ENCODE measurements around the gene PRSS48. TPM values are rescaled to one million over a fixed set of nuclear protein-coding genes. Genes with fewer than 3 reads are reported as not detected.
"Not testable (repeated sequence)": the region's sequence is repeated elsewhere in the genome, so short reads cannot be mapped to it uniquely, and the experiment has no call there.

PRSS48 gene, protein sequence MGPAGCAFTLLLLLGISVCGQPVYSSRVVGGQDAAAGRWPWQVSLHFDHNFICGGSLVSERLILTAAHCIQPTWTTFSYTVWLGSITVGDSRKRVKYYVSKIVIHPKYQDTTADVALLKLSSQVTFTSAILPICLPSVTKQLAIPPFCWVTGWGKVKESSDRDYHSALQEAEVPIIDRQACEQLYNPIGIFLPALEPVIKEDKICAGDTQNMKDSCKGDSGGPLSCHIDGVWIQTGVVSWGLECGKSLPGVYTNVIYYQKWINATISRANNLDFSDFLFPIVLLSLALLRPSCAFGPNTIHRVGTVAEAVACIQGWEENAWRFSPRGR
- not detected in 2 replicates for total RNA-seq

- no peaks in the 10 kb centered on the region for H3K4me1 Mint-ChIP-seq (ENCODE audit: low read depth)
- no peak within 1 kb of the TSS for H3K27ac Mint-ChIP-seq
- peak; percentile 18 for DNase-seq (ENCODE audit: low spot score)
- no peaks in the 10 kb centered on the region for H3K27me3 Mint-ChIP-seq (ENCODE audit: low read depth)
- H3K4me3 Mint-ChIP-seq (ENCODE audit: low read depth) = no peak within 1 kb of the TSS
- H3K36me3 Mint-ChIP-seq (ENCODE audit: low read depth) = no peaks in the 10 kb centered on the region
- H3K9me3 Mint-ChIP-seq = no peaks in the 10 kb centered on the region
- intact Hi-C loops (cut with micrococcal nuclease) = loop anchor here (10.0 kb wide), 1 partner anchor 88 kb away; no protein-coding TSS in a partner anchor
These were observed at the start of gene PRSS48 for GRCh38 chr4:151276787-151277562. Gene PRSS48 (plus strand): TSS chr4:151277161. CDS start chr4:151277173, 12 bp downstream.

- H3K27me3 Mint-ChIP-seq (ENCODE audit: low read depth) = peaks cover 5% of the 10 kb centered on the region
- H3K4me1 Mint-ChIP-seq (ENCODE audit: low read depth) = no peaks in the 10 kb centered on the region
- H3K9me3 Mint-ChIP-seq = no peaks in the 10 kb centered on the region
- no peaks in the 10 kb centered on the region for H3K36me3 Mint-ChIP-seq (ENCODE audit: low read depth)
- H3K27ac Mint-ChIP-seq = no peak overlapping the region
- DNase-seq (ENCODE audit: low spot score) = no peak
- intact Hi-C loops (cut with micrococcal nuclease) = no loop called here
- H3K4me3 Mint-ChIP-seq (ENCODE audit: low read depth) = no peak overlapping the region
These were observed 49.8 kb upstream of the PRSS48 start for GRCh38 chr4:151227172-151227571.

GRCh38 chr4:151227731-151228130 lies 49.2 kb upstream of the PRSS48 start:
- Mint-ChIP-seq H3K36me3 (ENCODE audit: low read depth) (no peaks in the 10 kb centered on the region), H3K4me1 (ENCODE audit: low read depth) (no peaks in the 10 kb centered on the region), H3K9me3 (no peaks in the 10 kb centered on the region), H3K27me3 (ENCODE audit: low read depth) (peaks cover 5% of the 10 kb centered on the region), H3K27ac (no peak overlapping the region), H3K4me3 (ENCODE audit: low read depth) (no peak overlapping the region)
- intact Hi-C loops (cut with micrococcal nuclease) = no loop called here
- DNase-seq (ENCODE audit: low spot score) = no peak

- intact Hi-C loops (cut with micrococcal nuclease) = no loop called here
These were observed 48.5 kb upstream of the PRSS48 start for GRCh38 chr4:151228189-151229119.

DNA sequence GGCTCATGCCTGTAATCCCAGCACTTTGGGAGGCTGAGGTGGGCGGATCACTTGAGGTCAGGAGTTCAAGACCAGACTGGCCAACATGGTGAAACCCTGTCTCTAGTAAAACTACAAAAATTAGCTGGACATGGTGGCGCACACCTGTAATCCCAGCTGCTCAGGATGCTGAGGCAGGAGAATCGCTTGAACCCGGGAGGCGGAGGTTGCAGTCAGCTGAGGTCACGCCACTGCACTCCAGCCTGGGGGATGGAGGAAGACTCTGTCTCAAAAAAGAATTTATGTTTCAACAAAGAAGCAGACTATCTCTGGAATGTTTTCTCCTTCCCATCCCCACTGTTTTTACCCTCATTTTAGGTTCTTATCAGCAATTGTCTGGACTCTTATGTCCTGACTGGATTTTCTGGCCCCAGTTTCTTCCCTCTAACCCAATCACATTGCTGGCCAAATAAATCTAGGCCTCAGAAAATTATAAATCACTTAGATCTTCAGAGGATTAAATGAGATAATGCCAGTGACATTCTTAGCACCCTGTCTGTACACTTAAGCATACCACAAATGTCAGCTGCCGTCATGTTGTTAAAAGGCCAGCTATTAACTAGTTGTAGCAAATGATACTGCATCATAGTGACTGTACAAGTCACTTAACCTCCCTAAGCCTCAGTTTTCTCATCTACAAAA lies 44.9 kb upstream of the PRSS48 start:
- Mint-ChIP-seq H3K4me1 (ENCODE audit: low read depth) (no peaks in the 10 kb centered on the region), H3K27me3 (ENCODE audit: low read depth) (peaks cover 5% of the 10 kb centered on the region), H3K27ac (no peak overlapping the region), H3K4me3 (ENCODE audit: low read depth) (no peak overlapping the region), H3K36me3 (ENCODE audit: low read depth) (no peaks in the 10 kb centered on the region), H3K9me3 (no peaks in the 10 kb centered on the region)
- no peak for DNase-seq (ENCODE audit: low spot score)
- intact Hi-C loops (cut with micrococcal nuclease) = no loop called here

More at GRCh38 chr4:151228189-151229119, 48.5 kb upstream of the PRSS48 start:
- DNase-seq (ENCODE audit: low spot score) = no peak
- Mint-ChIP-seq H3K36me3 (ENCODE audit: low read depth) (no peaks in the 10 kb centered on the region), H3K9me3 (no peaks in the 10 kb centered on the region), H3K4me1 (ENCODE audit: low read depth) (no peaks in the 10 kb centered on the region), H3K4me3 (ENCODE audit: low read depth) (no peak overlapping the region), H3K27ac (no peak overlapping the region), H3K27me3 (ENCODE audit: low read depth) (peaks cover 6% of the 10 kb centered on the region)

DNA sequence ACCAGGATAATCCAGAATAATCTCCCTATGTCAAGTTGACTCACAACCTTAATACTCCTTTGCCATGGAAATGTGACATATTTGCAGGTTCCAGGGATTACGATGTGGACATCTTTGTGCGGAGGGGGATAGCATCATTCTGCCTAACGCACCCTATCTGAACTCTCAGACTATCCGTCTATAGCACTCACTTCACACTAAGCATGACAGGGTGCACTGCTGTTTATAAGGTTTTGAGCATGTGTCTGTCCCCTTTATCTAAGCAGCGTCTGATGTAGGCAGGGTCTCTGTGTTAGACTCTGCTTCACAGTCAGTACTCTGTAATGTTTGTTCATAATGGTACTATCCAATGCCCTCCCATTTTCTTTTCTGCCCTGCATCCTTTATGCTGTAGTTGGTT lies 43.4 kb upstream of the PRSS48 start:
- Mint-ChIP-seq H3K9me3 (no peaks in the 10 kb centered on the region), H3K27ac (no peak overlapping the region), H3K4me3 (ENCODE audit: low read depth) (no peak overlapping the region), H3K4me1 (ENCODE audit: low read depth) (no peaks in the 10 kb centered on the region), H3K27me3 (ENCODE audit: low read depth) (peaks cover 8% of the 10 kb centered on the region), H3K36me3 (ENCODE audit: low read depth) (no peaks in the 10 kb centered on the region)
- DNase-seq (ENCODE audit: low spot score) = no peak
- intact Hi-C loops (cut with micrococcal nuclease) = no loop called here

- H3K9me3 Mint-ChIP-seq; H3K4me3 Mint-ChIP-seq (ENCODE audit: low read depth); DNase-seq (ENCODE audit: low spot score); H3K27ac Mint-ChIP-seq; H3K36me3 Mint-ChIP-seq (ENCODE audit: low read depth); intact Hi-C loops (cut with micrococcal nuclease); H3K27me3 Mint-ChIP-seq (ENCODE audit: low read depth); H3K4me1 Mint-ChIP-seq (ENCODE audit: low read depth): not testable (repeated sequence)
These were observed 41.6 kb upstream of the PRSS48 start for GRCh38 chr4:151235373-151235772.

GRCh38 chr4:151236036-151236435 lies 40.9 kb upstream of the PRSS48 start:
- DNase-seq (ENCODE audit: low spot score) = no peak
- no peak overlapping the region for H3K4me3 Mint-ChIP-seq (ENCODE audit: low read depth)
- peaks cover 8% of the 10 kb centered on the region for H3K27me3 Mint-ChIP-seq (ENCODE audit: low read depth)
- no peaks in the 10 kb centered on the region for H3K4me1 Mint-ChIP-seq (ENCODE audit: low read depth)
- no peaks in the 10 kb centered on the region for H3K36me3 Mint-ChIP-seq (ENCODE audit: low read depth)
- H3K27ac Mint-ChIP-seq = no peak overlapping the region
- intact Hi-C loops (cut with micrococcal nuclease) = no loop called here
- H3K9me3 Mint-ChIP-seq = no peaks in the 10 kb centered on the region

- Mint-ChIP-seq H3K36me3 (ENCODE audit: low read depth) (no peaks in the 10 kb centered on the region), H3K27me3 (ENCODE audit: low read depth) (peaks cover 7% of the 10 kb centered on the region), H3K4me1 (ENCODE audit: low read depth) (no peaks in the 10 kb centered on the region), H3K9me3 (no peaks in the 10 kb centered on the region), H3K27ac (no peak overlapping the region), H3K4me3 (ENCODE audit: low read depth) (no peak overlapping the region)
- DNase-seq (ENCODE audit: low spot score) = no peak
- intact Hi-C loops (cut with micrococcal nuclease) = no loop called here
These were observed 38.5 kb upstream of the PRSS48 start for GRCh38 chr4:151238477-151238876.

DNA sequence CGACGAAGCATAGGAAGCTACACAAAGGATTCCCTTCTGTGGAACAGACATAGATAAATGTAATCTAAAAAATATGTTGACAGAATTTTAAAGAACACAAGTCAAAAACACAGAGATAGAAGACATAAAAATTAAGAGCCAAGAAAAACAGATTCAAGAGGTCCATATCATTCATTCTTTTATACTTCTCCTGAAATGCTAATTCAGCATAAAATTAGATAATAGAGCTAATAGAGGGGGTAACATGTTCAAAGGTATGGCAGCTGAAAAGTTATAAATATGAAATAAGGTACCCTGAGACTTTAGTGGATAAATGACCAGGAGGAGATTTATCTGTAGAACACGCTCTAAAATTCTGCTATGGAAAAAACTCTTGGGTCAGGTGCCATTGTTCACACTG lies 37.4 kb upstream of the PRSS48 start:
- no peak overlapping the region for H3K4me3 Mint-ChIP-seq (ENCODE audit: low read depth)
- intact Hi-C loops (cut with micrococcal nuclease) = no loop called here
- no peaks in the 10 kb centered on the region for H3K4me1 Mint-ChIP-seq (ENCODE audit: low read depth)
- DNase-seq (ENCODE audit: low spot score) = no peak
- H3K9me3 Mint-ChIP-seq = no peaks in the 10 kb centered on the region
- H3K27ac Mint-ChIP-seq = no peak overlapping the region
- no peaks in the 10 kb centered on the region for H3K36me3 Mint-ChIP-seq (ENCODE audit: low read depth)
- H3K27me3 Mint-ChIP-seq (ENCODE audit: low read depth) = peaks cover 5% of the 10 kb centered on the region

DNA sequence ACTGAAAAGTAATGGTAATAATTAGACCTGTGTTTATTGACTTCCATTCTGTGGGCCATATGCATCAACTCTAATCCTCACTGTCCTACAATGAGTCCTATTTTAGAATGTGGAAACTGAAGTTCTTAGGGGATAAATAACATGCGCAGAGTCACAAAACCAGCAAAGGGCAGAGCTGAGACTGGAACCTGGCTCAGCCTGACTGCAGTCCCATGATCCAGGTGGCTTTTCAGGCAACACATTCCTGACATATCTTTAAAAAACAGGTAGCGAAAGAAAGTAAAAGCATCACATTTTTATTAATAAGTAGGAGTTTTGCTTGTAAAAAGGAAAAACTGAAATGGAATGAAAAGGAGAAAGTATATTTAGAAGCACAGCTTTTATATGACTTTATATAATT lies 34.7 kb upstream of the PRSS48 start:
- Mint-ChIP-seq H3K27me3 (ENCODE audit: low read depth) (peaks cover 8% of the 10 kb centered on the region), H3K36me3 (ENCODE audit: low read depth) (no peaks in the 10 kb centered on the region), H3K4me1 (ENCODE audit: low read depth) (no peaks in the 10 kb centered on the region), H3K9me3 (no peaks in the 10 kb centered on the region), H3K4me3 (ENCODE audit: low read depth) (no peak overlapping the region), H3K27ac (no peak overlapping the region)
- intact Hi-C loops (cut with micrococcal nuclease) = no loop called here
- DNase-seq (ENCODE audit: low spot score) = no peak

DNA sequence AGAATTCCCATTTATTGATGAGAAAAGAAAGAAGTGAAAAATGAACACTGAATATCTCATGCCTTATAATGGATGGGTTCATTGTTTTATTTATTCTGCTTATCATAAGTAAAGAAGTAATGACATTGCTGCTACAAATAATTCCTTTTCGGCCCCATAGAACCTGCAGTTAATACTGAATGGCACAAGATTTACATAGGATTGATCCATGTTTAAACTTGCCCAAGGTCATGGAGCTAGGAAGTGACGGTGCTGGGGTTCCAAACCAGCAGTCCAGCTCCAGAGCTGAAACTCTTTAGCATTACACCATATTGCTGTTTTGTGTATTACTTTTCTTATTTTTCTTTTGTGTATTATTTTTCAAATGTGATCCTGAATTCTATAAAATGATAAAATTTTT lies 30.2 kb upstream of the PRSS48 start:
- Mint-ChIP-seq H3K4me3 (ENCODE audit: low read depth) (no peak overlapping the region), H3K27me3 (ENCODE audit: low read depth) (peaks cover 5% of the 10 kb centered on the region), H3K9me3 (no peaks in the 10 kb centered on the region), H3K36me3 (ENCODE audit: low read depth) (no peaks in the 10 kb centered on the region), H3K4me1 (ENCODE audit: low read depth) (no peaks in the 10 kb centered on the region), H3K27ac (no peak overlapping the region)
- intact Hi-C loops (cut with micrococcal nuclease) = no loop called here
- no peak for DNase-seq (ENCODE audit: low spot score)

Data from activated T-helper 2 cell treated with anti-CD3 and anti-CD28 coated beads, Interferon-gamma antibody, Interleukin-2, Interleukin-4, amounts not matched to agents 10 μg/mL and 5 μg/mL and 100 μg/mL, durations not matched to agents 14 hours and 24 hours and 36 hours (primary cell).